ENCODE results near the gene CHMP4B. TPM values are rescaled to one million over a fixed set of nuclear protein-coding genes. Genes with fewer than 3 reads are reported as not detected.

CHMP4B gene
- polyA plus RNA-seq, 2 of the 4 experiments (the other 2 are of a cell fraction) = 81.3 to 104 TPM

DNA sequence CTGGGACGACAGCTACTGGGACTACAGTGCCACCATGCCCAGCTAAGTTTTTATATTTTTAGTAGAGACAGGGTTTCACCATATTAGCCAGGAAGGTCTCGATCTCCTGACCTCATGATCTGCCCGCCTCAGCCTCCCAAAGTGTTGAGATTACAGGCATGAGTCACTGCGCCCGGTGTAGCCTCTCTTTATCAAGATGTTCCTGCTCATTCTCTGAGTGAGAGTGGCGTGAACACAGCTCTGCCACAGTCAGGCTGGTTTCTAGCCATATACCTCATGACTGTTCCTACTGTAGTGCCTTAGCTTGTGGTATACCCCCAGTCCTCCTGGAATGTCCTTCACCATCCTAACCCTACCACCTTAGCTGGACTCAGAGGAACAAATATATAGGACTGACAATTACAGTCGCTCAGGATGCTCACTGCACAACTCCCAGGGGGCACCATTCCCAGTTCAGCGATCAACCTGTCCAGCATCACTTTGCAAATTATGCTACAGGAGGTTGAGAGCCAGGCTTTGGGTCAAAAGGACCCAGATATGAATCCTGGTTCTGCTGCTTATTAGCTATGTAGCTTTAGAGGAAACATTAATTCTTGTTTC is 86.3 kb downstream of the CHMP4B start:
- DNase-seq (ENCODE audit: low read depth in 1 of 2, low spot score in 1 of 2) (no peak), FAIRE-seq (no peak), ATAC-seq (no peak; a peak in 1 of 6 replicates)
- 27% methylated on average over 8 of the region's 8 CpGs for WGBS (ENCODE audit: missing lambda C conversion rate)
- TF ChIP-seq CBX8 (IDR thresholded peaks at IDR 0.05) = no peak
- no peak for TF ChIP-seq ZFP36 (IDR thresholded peaks at IDR 0.05; ENCODE audit: borderline replicate concordance, partially characterized antibody)
- TF ChIP-seq NR3C1 (IDR thresholded peaks at IDR 0.05) = no peak
- TF ChIP-seq, protein P1, sequence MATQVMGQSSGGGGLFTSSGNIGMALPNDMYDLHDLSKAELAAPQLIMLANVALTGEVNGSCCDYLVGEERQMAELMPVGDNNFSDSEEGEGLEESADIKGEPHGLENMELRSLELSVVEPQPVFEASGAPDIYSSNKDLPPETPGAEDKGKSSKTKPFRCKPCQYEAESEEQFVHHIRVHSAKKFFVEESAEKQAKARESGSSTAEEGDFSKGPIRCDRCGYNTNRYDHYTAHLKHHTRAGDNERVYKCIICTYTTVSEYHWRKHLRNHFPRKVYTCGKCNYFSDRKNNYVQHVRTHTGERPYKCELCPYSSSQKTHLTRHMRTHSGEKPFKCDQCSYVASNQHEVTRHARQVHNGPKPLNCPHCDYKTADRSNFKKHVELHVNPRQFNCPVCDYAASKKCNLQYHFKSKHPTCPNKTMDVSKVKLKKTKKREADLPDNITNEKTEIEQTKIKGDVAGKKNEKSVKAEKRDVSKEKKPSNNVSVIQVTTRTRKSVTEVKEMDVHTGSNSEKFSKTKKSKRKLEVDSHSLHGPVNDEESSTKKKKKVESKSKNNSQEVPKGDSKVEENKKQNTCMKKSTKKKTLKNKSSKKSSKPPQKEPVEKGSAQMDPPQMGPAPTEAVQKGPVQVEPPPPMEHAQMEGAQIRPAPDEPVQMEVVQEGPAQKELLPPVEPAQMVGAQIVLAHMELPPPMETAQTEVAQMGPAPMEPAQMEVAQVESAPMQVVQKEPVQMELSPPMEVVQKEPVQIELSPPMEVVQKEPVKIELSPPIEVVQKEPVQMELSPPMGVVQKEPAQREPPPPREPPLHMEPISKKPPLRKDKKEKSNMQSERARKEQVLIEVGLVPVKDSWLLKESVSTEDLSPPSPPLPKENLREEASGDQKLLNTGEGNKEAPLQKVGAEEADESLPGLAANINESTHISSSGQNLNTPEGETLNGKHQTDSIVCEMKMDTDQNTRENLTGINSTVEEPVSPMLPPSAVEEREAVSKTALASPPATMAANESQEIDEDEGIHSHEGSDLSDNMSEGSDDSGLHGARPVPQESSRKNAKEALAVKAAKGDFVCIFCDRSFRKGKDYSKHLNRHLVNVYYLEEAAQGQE (IDR thresholded peaks at IDR 0.05) = no peak
- no peak for TF ChIP-seq HOXA7 (CRISPR knock-in tag; IDR thresholded peaks at IDR 0.05)
- TF ChIP-seq POLR2A (IDR thresholded peaks at IDR 0.05; ENCODE audit: low read length) = no peak
- TF ChIP-seq MAFK (IDR thresholded peaks at IDR 0.05; ENCODE audit: partially characterized antibody) = no peak
- TF ChIP-seq, protein P2, sequence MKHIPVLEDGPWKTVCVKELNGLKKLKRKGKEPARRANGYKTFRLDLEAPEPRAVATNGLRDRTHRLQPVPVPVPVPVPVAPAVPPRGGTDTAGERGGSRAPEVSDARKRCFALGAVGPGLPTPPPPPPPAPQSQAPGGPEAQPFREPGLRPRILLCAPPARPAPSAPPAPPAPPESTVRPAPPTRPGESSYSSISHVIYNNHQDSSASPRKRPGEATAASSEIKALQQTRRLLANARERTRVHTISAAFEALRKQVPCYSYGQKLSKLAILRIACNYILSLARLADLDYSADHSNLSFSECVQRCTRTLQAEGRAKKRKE (CRISPR knock-in tag; IDR thresholded peaks at IDR 0.05; ENCODE audit: low read depth) = no peak
- TF ChIP-seq, protein P3, sequence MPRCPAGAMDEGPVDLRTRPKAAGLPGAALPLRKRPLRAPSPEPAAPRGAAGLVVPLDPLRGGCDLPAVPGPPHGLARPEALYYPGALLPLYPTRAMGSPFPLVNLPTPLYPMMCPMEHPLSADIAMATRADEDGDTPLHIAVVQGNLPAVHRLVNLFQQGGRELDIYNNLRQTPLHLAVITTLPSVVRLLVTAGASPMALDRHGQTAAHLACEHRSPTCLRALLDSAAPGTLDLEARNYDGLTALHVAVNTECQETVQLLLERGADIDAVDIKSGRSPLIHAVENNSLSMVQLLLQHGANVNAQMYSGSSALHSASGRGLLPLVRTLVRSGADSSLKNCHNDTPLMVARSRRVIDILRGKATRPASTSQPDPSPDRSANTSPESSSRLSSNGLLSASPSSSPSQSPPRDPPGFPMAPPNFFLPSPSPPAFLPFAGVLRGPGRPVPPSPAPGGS (IDR thresholded peaks at IDR 0.05) = no peak
- TF ChIP-seq HOXB13 (CRISPR knock-in tag; IDR thresholded peaks at IDR 0.05; ENCODE audit: low read depth) = no peak
- no peak for TF ChIP-seq HDAC2 (IDR thresholded peaks at IDR 0.05)
- TF ChIP-seq TP53 (CRISPR knock-in tag; IDR thresholded peaks at IDR 0.05) = no peak
- Histone ChIP-seq H3K27ac (no peak overlapping the region), H3K9me3 (no peaks in the 10 kb centered on the region), H3K4me3 (no peak overlapping the region), H3K4me2 (no peak overlapping the region), H3K4me1 (no peaks in the 10 kb centered on the region)
- POLR2A ChIA-PET = no interaction called here
- CTCF ChIA-PET = interaction anchor here (0.6 to 2.0 kb wide), 2 partner anchors 18 to 22 kb away, joined by 4 to 6 read pairs; no protein-coding TSS in a partner anchor

DNA sequence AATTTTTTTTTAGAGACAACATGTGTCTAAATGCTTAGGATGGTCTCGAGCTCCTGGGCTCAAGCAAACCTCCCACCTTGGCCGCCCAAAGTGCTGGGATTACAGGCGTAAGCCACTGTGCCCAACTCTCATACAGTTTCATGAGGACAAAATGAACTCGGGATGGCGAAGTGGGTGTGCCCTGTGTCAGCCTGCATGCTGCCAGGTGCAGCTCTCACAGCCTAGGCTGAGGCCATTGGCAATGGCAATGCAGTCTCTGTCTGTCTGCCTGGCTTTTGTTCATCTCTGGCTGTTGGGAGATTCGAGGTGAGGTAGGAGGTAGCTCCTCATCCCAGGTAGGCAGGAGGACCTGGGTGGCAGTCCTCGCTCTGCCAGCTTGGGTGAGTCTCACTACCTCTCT is 88.0 kb downstream of the CHMP4B start:
- FAIRE-seq = no peak
- Histone ChIP-seq H3K9me3 (no peaks in the 10 kb centered on the region), H3K4me1 (no peaks in the 10 kb centered on the region), H3K27ac (no peak overlapping the region), H3K4me3 (no peak overlapping the region), H3K4me2 (no peak overlapping the region)
- POLR2A ChIA-PET = no interaction called here
- no peak; a peak in 1 of 6 replicates for ATAC-seq
- WGBS (ENCODE audit: missing lambda C conversion rate) = 53% methylated on average over 7 of the region's 7 CpGs
- TF ChIP-seq FOXS1 (CRISPR knock-in tag; IDR thresholded peaks at IDR 0.05) = no peak
- CTCF ChIA-PET = interaction anchor here (1.2 to 2.0 kb wide), 2 partner anchors 13 to 16 kb away, joined by 3 to 6 read pairs; no protein-coding TSS in a partner anchor
- DNase-seq (ENCODE audit: low read depth in 1 of 2, low spot score in 1 of 2) = no peak

DNA sequence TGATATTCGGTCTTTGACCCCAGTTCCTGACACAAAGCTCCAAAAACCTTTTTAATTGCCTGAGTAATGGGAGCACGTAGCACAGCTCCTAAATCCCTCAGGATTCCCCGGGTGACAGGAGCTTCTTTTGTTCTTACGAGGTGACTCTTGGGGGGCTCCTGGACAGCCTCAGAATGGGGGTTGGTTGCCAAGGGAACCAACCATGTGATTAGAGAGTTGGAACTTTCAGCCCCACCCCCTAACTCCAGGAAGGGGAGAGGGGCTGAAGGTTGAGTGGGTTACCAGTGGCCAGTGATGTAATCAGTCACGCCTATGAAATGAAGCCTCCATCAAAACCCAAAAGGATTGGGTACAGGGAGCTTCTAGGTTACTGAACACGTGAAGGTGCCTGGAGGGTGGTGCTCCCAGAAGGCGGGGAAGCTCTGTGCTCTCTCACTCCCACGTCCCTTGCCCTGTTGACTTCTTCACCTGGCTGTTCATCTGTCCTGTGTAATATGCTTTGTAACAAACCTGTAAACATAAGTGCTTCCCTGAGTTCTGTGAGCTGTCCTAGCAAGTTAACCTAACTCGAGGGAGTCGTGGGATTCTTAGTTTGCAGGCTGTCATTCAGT is 89.5 kb downstream of the CHMP4B start:
- ChIA-PET CTCF (interaction anchor here (1.0 kb wide), 1 partner anchor 38 kb away, joined by 4 read pairs; no protein-coding TSS in a partner anchor), POLR2A (no interaction called here)
- Histone ChIP-seq H3K4me2 (no peak overlapping the region), H3K4me3 (no peak overlapping the region), H3K9me3 (no peaks in the 10 kb centered on the region), H3K27ac (no peak overlapping the region), H3K4me1 (no peaks in the 10 kb centered on the region)
- 42% methylated on average over 10 of the region's 10 CpGs for WGBS (ENCODE audit: missing lambda C conversion rate)
- FAIRE-seq = no peak
- 0 out of 6 replicates have a peak, but pooled peaks of 1 of the 2 experiments have one; percentile 39 for ATAC-seq
- DNase-seq (ENCODE audit: low read depth in 1 of 2, low spot score in 1 of 2) = no peak
- TF ChIP-seq KDM5A (IDR thresholded peaks at IDR 0.05) = no peak
